ENCODE measurements around the gene PHF1.

DNA sequence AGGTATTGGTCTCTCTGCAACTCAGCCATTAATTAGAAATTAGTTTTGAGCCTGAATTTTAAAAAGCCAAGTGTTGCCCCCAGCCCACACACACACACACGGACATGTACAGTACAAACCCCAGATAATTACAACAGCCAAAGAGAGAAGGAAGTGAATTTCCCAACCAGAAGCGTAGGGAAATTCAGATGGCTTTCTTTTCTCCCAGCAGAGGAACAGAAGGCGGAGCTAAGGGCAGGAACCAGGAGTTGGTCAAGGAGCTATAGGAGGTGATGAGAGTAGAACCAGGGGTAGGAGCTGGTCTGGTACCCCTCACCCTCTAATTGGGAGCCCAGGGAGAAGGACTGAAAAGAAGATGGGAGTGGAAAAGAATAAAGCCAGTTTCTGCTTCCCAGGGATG is 39.6 kb downstream of the PHF1 start:
- TF ChIP-seq, protein P1, sequence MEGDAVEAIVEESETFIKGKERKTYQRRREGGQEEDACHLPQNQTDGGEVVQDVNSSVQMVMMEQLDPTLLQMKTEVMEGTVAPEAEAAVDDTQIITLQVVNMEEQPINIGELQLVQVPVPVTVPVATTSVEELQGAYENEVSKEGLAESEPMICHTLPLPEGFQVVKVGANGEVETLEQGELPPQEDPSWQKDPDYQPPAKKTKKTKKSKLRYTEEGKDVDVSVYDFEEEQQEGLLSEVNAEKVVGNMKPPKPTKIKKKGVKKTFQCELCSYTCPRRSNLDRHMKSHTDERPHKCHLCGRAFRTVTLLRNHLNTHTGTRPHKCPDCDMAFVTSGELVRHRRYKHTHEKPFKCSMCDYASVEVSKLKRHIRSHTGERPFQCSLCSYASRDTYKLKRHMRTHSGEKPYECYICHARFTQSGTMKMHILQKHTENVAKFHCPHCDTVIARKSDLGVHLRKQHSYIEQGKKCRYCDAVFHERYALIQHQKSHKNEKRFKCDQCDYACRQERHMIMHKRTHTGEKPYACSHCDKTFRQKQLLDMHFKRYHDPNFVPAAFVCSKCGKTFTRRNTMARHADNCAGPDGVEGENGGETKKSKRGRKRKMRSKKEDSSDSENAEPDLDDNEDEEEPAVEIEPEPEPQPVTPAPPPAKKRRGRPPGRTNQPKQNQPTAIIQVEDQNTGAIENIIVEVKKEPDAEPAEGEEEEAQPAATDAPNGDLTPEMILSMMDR (conservative IDR thresholded peaks at IDR 0.05; ENCODE audit: low read length) = no peak
- no peak for TF ChIP-seq EZH2phosphoT487 (IDR thresholded peaks at IDR 0.05; ENCODE audit: borderline replicate concordance)

All from Loucy (cell line).